GM12891 (cell line): Measurements from ENCODE around the gene ZSWIM7.

Experiments
- POLR2A ChIP-seq: IDR thresholded peaks from 2 replicates; pipeline ENCODE4 v1.6.1; 2011; ENCODE audit warnings: low read depth, low read length, control low read depth
- POLR2AphosphoS5 ChIP-seq: IDR thresholded peaks from 2 replicates; pipeline ENCODE4 v1.6.1; 2011; ENCODE audit warnings: low read depth, low read length, control low read depth
- TAF1 ChIP-seq: IDR thresholded peaks from 2 replicates; pipeline ENCODE4 v1.6.1; 2011; ENCODE audit warnings: low read depth, low read length, control low read depth

DNA sequence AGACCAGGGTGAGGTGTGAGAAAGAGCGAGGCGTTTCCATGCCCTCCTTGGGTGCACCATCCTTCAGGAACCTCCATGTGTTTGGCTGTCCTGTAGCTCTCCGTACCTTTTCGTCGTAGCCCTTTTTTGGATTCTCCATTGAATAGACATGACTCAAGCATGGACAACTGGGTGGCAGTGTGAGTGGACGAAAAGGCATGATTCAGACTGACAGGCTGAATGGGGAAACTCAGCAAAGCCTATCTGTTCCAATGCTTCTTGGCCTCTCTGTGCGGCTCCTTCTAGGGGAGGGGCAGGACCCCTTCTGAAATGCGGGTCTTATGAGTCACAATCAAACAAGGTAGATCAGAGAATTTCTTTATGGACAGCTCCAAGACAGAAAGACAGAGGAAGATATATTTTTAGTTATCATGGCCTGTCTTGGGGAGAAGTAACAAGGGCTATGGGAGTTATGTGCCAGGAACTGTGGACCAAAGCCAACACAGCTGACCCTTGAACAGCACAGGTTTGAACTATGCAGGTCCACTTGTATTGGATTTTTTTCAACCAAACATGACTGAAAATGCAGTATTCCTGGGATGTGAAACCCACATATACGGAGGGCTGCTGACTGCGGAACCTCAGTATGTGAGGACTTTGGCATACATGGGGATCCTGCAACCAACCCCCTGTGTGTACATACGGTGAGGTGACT lies 31.7 kb downstream of the ZSWIM7 start:
- no peak for TF ChIP-seq TAF1
- TF ChIP-seq POLR2A = no peak
- no peak for TF ChIP-seq POLR2AphosphoS5
